ENCODE data around the gene RAMP3.

Gene RAMP3

DNA sequence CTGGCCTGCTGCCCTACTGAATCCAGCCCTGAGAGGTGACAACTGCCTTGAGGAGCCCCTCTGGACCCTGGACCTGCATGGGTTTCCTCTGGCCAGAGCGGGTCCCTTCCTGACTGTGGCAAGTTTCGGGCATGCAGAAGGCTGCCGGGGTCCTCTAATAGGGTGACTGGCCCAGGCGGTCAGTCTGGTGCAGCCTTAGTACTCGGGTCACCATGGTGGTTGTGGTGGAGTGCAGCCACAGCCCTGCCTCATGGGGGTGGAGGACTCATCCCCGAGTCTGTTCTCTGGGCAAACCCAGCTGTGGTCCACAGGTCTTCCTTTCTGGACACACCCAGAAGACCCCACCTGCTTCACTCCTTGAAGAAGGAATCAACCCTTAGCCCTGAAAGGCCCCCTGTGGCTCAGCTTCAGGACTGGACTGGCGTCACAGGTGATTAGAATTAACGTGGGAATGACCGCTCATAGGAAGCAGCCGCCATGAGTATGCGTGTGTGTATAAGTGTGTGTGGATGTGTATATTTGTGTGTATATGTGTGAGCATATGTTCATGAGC, 28.7 kb downstream of the RAMP3 start:
- Histone ChIP-seq H2AFZ (no peak overlapping the region), H3K27ac (no peak overlapping the region), H3K36me3 (ENCODE audit: control insufficient read depth, insufficient read depth, low read length) (no peaks in the 10 kb centered on the region), H3K9ac (no peak overlapping the region), H3K9me3 (ENCODE audit: control insufficient read depth, low read length) (no peaks in the 10 kb centered on the region), H3K27me3 (ENCODE audit: control insufficient read depth, insufficient read depth, low read length) (no peaks in the 10 kb centered on the region), H3K79me2 (no peaks in the 10 kb centered on the region), H3K4me3 (ENCODE audit: low read depth, low read length) (no peak overlapping the region), H3K4me2 (ENCODE audit: low read length) (no peak overlapping the region), H3K4me1 (no peaks in the 10 kb centered on the region)
- TF ChIP-seq, protein P1, sequence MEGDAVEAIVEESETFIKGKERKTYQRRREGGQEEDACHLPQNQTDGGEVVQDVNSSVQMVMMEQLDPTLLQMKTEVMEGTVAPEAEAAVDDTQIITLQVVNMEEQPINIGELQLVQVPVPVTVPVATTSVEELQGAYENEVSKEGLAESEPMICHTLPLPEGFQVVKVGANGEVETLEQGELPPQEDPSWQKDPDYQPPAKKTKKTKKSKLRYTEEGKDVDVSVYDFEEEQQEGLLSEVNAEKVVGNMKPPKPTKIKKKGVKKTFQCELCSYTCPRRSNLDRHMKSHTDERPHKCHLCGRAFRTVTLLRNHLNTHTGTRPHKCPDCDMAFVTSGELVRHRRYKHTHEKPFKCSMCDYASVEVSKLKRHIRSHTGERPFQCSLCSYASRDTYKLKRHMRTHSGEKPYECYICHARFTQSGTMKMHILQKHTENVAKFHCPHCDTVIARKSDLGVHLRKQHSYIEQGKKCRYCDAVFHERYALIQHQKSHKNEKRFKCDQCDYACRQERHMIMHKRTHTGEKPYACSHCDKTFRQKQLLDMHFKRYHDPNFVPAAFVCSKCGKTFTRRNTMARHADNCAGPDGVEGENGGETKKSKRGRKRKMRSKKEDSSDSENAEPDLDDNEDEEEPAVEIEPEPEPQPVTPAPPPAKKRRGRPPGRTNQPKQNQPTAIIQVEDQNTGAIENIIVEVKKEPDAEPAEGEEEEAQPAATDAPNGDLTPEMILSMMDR (IDR thresholded peaks at IDR 0.05) = no peak

DNA sequence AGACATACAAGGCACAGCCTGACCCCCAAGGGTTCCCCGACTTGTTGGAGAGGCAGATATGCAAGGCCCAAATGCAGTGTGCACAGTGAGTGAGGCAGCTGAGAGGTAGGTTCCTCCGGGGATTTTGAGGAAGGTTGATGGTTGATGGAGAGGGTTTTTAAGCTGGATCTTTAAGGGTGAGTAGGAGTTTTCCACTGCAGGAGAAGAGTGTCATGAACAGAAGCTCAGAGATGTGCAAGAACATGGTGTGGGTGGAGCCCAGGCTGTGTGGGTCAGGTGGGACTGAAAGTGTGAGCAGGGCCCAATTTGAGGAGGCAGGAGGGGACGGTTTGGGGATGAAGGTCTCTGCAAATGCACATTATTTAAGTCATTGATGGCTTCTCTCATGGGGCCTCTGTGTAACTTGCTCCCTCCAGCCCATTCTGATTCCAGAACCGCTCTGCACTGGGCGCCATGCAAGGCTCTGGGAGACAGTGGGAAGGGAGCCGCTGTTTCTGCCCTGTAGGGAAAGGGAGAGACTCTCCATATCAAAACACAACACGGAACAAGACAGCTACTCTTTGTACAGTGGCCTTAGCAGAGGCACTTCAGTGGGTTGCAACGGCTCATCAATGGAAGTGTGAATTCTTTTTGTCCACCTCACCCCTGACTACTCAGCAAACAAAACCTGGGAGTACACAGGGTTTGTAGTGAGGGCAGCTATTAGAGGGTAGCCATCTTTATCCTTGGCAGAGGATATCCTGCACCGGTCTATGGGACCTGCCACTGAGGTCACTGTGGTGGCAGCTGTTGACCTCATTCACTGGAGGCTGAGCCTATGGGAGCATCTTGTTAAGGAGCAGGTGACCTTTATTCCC, 29.7 kb downstream of the RAMP3 start:
- Histone ChIP-seq H3K4me3 (ENCODE audit: low read depth, low read length) (no peak overlapping the region), H3K9ac (no peak overlapping the region), H2AFZ (no peak overlapping the region), H3K36me3 (ENCODE audit: control insufficient read depth, insufficient read depth, low read length) (no peaks in the 10 kb centered on the region), H3K27me3 (ENCODE audit: control insufficient read depth, insufficient read depth, low read length) (no peaks in the 10 kb centered on the region), H3K79me2 (no peaks in the 10 kb centered on the region), H3K27ac (no peak overlapping the region), H3K4me2 (ENCODE audit: low read length) (no peak overlapping the region), H3K9me3 (ENCODE audit: control insufficient read depth, low read length) (no peaks in the 10 kb centered on the region), H3K4me1 (no peaks in the 10 kb centered on the region)
- TF ChIP-seq, protein P1 (IDR thresholded peaks at IDR 0.05) = no peak

DNA sequence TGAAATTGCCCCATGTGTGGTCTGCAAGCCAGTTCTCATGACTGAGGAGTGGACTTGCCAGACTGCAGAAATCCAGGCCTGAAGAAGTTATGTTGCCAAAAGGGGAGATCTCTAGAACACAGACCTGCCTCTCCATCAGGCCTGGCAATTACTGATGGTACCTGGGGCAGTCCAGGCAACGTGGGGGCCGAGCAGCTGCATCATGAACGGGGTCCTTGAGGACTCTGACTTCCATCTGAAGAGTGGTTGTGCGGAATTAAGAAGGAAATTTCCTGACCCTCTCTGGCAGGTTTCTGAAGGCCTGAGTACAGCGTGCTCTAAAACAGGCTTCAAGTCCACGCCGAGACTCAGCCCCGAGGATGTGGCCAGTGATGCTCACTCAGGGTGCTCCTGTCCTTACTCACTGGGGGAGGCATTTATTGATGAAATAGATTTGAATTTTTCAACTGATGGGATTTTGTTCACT, 30.4 kb downstream of the RAMP3 start:
- Histone ChIP-seq H3K4me2 (ENCODE audit: low read length) (no peak overlapping the region), H3K4me3 (ENCODE audit: low read depth, low read length) (no peak overlapping the region), H3K27me3 (ENCODE audit: control insufficient read depth, insufficient read depth, low read length) (no peaks in the 10 kb centered on the region), H3K79me2 (no peaks in the 10 kb centered on the region), H3K4me1 (no peaks in the 10 kb centered on the region), H3K36me3 (ENCODE audit: control insufficient read depth, insufficient read depth, low read length) (no peaks in the 10 kb centered on the region), H2AFZ (no peak overlapping the region), H3K27ac (no peak overlapping the region), H3K9ac (no peak overlapping the region), H3K9me3 (ENCODE audit: control insufficient read depth, low read length) (no peaks in the 10 kb centered on the region)
- TF ChIP-seq, protein P1 (IDR thresholded peaks at IDR 0.05) = no peak

DNA sequence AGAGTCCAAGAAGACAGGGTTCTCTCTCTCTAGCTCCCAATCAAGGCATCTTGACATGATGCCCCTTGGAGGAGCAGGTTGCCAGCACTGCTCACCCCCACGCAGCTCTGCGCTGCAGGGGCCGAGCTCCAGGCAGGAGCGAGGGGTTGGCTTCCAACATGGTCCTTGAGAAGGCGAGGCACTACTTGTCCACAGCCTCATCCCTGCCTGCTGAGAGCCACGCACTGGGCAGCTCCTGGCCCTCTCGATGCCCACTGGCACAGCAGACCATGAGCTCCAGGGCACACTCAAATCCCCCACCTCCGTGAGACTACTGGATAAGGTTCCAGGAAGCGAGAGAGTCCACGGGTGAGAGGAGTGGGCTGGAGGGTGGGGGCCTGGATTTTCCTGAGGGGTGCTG, 31.1 kb downstream of the RAMP3 start:
- TF ChIP-seq, protein P1 (IDR thresholded peaks at IDR 0.05) = no peak
- Histone ChIP-seq H3K79me2 (no peaks in the 10 kb centered on the region), H3K4me2 (ENCODE audit: low read length) (no peak overlapping the region), H3K36me3 (ENCODE audit: control insufficient read depth, insufficient read depth, low read length) (no peaks in the 10 kb centered on the region), H2AFZ (no peak overlapping the region), H3K9ac (no peak overlapping the region), H3K4me3 (ENCODE audit: low read depth, low read length) (no peak overlapping the region), H3K27ac (no peak overlapping the region), H3K9me3 (ENCODE audit: control insufficient read depth, low read length) (no peaks in the 10 kb centered on the region), H3K27me3 (ENCODE audit: control insufficient read depth, insufficient read depth, low read length) (no peaks in the 10 kb centered on the region), H3K4me1 (no peaks in the 10 kb centered on the region)
